HG03196 (cell line): ENCODE data around the gene MATN1.
A peak's percentile ranks its signal among the peaks of the same experiment; 100 is the strongest.

ENCODE experiments used
- ATAC-seq: cut with Tn5 transposase; IDR thresholded peaks from one replicate; pipeline ENCODE4 v1.9.1; 2021; ENCODE audit not compliant: unreplicated experiment

Gene MATN1

DNA sequence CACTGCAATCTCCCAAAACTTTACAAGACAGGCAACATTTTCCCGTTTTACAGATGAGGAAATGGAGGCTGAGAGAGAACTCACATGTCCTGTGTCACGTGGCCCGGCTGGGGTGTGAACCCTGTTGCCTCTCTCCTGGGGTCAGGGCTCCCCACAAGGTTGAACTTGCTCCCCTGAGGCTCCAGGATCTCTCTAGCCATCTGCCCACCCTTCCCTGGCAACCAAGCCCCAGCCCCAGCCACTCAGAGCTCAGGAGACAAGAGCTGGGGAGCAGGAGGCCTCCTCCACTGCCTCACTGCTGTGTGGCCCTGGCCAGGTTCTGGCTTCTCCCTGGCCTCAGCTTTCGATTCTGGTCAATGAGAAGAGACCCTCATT, 22.4 kb upstream of the MATN1 start:
- no peak for ATAC-seq

DNA sequence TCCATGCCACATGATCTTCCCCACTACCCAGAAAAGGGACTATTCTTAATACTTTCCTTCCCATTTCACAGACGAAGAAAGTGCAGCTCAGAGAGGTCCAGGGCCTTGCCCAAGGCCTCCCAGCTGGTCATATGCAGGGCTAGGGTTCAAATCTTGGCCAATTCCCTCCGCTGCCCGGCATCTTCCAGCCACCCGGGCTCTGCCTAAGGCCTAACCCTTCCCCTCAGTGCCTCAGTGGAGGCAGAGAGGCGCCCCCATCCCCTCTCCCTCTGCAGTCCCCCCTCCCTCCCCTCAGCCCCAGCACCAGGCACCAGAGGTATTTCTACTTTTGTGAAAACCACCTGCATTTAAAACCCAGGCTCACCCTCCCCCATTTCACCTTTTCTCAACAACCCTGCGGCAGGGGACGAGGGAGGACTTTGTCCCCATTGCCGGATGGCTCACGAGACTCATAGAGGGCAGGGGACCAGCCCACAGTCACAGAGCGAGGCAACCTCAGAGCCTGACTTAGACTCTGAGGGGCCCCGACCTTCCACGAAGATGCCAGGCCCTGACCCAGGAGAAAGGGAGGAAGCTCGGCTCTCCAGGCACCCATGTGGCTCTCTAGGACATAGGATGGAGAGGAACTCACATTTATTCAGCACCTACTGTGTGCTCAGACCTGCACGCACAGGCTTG, 21.9 kb upstream of the MATN1 start:
- no peak for ATAC-seq

DNA sequence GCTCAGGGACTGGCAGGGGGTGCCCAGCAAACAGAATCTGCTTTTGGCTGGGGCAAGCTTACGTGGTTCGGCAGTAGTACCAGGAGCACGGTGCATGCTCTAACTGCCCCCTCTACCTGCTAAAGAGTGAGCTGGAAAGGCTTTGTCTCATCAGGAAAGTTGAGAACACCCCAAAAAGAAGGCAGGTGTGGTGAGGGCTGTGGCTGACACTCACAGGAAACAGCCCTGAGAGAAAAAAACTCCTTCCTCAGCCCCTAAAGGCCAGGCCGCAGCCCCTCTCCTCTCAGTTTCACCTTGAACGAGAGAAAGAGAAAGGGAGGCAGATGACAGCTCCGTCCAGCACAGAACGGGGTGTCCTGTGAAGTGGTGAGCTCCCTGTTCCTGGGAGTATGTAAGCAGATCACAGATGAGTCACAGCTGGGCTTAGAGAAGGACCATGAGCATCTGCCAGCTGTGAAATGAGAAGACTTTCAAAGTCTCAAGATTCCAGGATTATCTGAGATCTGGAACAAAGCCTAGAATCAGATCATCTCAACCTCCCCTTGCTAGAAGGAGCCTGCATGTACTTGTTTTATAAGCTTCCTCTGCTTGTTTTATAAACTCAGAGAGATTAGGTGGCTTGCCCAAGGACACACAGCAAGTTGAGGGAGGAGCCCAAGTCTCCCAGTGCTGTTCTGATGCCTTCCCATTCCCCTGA, 20.8 kb upstream of the MATN1 start:
- peak; percentile 25 for ATAC-seq

DNA sequence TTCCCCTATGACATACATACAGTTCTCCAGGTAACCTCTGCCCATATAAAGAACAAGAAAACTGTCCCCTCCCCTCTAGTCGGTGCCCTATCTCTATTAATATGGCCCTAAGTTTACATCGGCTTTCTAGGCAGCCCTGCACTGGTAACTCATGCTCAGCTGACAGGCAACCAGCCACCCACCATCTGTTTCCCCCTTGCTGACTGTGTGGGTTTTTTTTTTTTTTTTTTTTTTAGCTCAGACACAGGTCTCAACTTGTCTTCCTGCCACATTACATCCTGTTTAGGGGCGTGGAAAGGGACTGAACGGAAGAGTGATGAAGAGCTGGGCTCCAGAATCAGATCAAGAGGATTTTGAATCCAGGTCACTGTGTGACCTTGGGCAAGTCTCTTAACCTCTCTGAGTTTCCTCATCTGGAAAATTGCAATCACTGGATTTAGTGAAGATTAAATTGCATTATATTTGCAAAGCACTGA, 20.2 kb upstream of the MATN1 start:
- ATAC-seq = no peak

DNA sequence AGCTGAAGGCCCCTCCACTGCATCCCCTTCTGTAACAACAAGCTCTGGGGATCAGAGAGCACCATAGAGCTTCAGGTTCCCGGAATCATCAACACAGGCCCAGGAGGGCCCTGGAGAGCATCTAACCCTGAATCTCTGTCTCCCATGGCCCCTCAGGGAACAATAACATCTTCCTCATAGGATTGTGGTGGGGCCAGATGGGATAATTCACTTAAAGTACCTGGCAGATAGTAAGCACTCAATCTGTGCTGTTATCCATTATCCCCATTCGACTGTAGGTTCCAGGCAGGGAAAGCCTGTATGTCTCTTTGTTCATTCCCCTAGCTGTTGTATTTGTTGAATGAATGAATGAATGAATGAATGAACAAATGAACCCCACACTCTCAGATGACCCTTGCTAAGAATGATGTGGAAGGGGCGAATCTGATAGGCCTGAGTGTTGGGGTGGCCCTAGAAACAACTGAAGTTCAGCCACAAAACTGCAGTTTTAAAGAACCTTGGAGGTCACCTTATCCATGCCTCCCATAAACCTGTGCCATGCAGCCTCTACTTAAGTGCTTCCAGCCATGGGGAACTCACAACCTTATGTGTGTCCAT, 19.7 kb upstream of the MATN1 start:
- ATAC-seq = no peak

DNA sequence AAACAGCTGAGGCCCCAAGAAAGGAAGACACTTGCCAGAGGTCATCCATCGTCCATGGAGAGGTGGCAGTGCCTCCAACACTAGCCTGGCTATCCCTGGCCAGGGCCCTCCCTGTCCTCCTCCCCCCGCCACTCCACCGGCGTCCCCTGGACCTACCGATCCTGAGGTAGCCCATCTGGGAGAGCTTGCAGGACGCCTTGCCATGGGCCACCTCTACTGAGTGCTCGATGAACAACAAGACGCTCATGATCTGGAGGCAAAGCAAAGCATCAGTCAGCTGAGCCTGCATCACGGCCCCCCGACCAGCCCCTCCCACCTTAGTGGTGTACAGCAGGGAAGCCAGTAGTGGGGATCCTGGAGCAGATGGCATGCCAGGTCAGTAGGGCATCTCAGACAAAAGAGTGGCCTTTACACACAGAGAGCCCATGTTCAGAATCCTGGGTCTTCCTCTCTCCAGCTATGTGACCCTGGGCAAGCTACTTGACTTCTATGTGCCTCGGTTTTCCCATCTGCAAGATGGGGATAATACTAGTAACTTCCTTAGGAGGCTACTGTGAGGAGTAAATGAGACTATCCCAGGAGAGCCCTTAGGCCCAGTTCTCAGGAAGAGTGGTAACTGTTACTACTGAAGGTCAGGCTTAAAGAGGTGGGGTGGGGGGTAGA, 19.0 kb upstream of the MATN1 start:
- no peak for ATAC-seq

DNA sequence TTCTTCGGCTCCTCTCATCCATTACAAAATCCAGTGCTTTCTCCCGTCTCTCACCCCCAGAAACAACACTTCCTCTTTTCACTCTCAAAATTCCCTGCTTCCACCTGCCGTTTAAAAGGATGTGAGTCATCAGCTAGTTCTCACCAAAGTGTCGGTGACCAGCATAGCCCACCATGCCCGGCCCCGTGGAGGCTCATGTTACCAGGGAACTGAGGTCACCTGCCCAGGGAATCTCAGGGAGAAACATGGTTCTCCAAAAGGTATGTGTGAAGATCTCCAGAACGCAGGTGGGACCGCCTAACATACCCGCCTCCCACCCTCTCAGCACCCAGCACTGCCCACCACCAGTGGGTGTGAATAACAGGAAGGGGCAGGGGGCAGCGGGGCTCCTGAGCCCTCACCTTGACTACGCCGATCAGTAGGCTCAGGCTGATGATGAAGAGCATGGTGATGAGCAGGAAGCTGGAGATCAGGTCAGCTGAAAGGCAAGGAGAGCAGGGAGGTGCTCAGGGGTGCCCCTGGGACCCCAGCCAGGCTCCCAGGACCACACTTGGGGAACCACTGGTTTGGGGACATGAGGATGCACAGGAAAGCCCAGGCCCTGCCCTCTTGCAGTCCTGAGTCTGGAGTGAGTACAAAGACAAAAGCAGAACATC, 18.0 kb upstream of the MATN1 start:
- ATAC-seq = no peak

DNA sequence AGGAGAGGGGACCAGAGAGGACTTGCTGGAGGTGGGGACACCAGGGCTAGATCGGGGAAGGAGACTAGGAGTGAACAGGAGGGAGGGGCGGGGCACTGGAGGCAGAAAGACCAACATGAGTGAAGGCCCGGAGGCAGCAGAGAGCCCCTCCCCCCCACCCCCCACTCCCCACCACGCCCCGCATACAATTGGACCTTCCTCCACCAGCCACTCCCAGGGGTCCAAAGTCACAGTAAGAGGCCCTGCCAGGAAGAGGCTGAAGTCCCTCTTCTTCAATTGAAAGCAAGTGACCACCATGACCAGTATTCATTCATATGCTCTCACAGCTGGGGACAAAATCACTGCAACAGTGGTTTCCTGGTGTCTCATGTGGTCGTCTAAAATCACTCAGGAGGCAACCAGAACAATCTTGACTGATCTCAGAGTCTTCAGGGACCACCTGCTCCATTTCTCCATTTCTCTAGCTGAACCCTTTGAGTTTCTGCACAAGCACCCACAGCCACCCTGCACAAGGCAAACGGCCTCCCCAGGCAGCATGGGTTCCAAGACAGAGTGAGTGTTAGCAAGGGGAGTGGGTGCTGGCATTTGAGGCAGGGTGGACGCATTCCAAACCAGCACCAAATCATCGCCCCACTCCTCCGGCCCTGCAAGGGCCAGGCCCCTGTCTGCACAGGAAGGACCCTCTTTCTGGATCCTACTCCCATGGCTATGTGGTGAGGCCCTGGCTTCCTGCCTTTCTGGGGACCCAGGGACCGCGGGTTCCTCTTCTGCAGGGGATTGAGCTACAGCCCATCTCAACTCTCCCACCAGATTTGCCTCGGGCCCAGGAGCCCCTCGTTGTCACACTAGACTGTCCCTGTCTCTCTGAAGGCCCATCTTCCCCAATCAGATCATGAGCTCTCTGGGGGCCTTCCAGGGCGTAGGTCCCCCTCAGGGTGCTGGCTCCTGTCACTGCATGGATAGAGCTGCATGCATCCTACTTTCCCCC, 17.2 kb upstream of the MATN1 start:
- no peak for ATAC-seq

DNA sequence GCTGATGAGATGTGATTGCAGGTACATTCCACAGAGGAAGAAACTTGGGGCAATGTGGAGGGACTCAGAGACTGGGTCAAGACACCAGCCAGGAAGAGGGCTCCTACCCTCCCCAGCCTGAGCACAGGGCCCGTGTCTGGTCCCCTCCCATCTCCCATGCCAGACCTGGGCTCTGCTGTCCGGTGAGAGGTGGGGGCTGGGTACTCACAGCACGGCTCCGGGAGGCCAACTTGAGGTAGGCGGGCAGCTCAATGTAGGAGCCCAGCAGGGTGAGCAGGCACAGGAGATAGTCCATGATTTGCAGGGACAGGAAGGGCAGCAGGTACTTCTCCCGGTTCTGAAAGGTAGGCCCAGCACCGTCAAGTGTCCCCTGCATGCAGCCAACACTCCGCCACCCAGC, 16.2 kb upstream of the MATN1 start:
- no peak for ATAC-seq

DNA sequence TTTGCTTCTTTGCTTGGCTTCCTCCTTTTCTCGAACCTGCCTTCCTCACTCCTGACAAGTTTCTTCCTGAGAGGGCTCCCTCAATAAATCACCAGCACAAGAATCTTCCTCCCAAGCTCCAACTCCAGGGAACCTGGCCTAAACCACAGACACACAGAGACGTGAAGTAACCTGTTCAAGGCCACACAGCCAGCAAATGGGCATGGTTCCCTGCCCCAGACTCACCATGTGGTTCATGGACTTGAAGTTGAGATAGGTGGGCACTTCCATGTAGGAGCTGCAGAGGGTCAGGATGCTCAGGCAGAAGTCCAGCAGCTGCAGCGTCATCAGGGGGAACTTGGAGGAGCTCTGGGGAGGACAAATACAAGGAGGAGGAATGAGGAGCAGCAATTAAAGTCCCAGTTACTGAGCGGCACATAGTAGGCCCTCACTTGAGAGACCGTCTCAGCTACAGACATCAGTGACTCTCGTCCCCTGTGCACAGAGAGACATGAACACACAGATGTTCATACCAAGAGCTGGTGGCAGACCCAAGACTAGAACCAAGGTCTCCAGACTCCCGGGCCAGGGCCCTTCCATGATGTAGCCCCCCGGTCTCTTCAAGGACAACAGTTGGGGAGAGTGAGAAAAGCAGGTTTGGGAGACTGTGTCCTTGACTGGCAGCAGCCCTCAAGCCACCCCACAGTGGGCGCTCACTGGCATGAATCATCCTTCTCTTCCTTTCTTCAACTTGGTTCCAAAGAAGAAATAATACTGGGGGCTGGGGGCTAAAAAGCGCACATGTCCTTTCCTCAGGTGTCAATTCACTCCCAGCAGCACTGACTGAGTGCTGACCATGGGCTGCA, 15.6 kb upstream of the MATN1 start:
- no peak for ATAC-seq

DNA sequence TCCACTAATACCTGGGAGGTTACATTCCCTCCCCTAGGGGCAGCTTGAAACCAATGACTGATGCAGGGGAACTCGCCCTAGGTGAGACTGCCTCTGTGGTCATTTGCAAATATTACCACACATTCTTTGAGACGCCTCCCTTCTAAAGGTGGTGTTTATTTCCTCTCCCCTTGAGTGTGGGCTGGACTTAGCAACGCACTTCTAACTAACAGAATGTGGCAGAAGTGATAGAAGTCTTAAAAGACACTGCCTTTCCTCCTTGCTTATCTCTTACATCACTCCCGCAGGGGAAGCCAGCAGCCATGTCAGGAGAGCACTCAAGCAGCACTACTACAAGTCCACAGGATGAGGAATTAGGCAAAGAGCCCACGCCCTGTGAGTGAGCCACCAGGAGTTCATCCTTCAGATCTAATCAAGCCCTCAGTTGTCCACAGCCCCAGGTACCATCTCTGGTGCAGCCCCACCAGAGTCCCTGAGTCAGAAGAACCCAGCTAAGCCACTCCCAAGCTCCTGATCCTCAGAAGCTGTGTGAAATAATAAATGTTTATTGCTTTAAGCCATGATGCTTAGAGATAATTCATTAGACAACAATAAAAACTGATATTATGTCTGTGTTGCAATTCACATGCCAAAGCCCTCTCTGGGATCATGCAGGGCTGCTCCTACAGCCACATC, 14.8 kb upstream of the MATN1 start:
- ATAC-seq = no peak

DNA sequence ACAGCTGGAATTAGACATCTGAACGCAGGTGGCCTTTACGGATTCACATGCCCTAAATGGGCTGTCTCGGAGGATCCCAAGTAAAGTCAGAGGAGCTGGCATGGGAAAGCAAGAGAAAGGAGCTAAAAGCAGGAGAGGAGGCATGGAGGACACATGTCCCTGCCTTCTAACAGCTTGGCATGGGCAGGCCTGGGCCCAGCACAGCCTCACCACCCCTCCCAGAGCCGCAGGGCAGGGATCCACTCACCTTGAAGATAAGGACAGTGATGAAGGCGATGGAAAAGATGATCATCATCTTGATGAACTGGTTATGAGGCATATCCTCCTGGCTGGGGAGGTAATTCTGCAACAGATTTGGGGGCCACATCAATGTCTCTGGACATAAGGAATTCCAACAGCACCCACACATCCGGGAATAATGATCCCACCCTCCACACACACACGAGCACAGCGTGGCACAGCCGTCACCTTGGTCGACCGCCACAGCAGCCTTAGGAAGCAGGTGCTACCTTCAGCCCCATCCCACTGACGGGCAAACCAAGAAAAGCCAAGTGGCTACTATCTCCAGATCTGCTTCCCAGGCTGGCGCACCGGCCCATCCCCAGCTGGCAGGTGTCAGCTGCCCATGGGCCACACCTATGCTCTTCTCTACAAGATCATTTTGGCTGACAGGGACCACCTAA, 14.1 kb upstream of the MATN1 start:
- no peak for ATAC-seq

DNA sequence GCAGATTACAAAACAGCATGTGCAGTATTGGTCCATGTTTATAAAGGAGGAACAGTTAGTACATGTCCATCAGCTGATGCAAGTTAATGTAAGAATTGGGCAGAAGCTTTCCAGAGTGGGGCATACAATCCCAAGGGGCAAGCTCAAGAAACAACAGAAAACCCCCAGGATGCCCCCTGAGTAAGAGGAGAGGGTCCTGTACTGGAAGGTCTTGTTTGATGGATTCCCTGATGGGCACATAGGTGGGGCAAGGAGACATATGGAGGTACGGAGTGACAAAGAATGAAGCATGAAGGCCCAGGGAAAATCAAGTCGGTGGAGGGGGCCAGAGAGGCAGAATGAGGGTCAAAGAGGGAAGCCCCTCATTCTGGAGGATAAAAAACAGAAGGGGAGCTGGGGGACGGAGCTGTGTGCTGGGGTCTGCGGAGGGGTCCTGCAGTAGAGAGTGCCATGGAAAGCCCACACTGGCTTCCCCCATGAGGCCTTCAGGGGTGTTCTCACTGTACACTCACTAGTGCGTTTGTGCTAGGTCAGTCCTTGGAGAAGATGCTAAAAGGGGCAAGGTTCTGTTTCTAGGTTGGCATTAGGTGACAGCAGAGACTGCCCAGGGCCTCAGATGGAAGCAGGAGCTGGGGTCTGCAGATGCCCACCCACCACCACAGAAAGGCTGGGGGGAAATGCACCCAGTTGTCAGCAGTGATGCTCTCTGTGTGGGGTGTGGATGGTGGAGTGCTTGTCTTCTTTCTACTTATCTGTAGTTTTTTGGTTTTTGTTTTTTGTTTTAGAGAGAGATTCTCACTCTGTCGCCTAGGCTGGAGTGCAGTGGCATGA, 12.5 kb upstream of the MATN1 start:
- ATAC-seq = no peak

DNA sequence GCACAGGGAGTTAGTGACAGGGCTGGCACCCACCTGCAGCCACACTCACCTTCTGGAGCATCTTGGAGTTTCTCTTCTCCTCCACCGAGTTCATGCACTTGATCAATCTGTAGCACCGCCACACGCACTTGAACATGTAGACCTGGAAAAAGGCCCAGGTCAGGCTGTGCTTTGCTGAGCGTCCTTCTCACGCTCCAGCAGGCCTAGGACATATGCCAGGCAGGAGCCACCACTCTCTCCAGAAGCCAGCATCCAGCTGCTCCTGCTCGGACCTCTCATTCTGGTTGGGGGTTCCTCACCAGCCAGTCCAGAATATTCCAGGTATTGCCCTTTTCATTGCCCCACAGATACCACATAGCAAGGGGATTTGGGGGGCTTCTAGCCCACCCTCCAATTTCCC, 11.7 kb upstream of the MATN1 start:
- ATAC-seq = no peak

DNA sequence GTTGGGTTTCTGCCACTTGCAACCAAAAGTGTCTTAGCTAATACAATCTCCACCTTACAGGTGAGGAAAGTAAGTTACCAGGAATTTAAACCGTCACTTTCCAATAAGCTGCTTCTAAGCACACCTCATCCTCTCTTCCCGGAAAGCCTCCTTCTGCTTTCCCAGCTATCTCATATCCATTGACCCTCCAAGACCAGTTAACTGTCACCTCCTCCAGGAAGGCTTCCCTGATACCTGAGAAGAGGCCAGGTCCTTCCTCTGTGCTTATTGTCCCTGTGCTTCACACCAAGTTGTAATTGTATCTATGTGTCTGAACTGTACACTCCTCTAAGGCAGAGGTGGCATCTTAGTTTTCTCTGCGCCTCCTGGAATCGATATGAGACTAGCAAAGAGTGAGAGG, 11.2 kb upstream of the MATN1 start:
- ATAC-seq = no peak

DNA sequence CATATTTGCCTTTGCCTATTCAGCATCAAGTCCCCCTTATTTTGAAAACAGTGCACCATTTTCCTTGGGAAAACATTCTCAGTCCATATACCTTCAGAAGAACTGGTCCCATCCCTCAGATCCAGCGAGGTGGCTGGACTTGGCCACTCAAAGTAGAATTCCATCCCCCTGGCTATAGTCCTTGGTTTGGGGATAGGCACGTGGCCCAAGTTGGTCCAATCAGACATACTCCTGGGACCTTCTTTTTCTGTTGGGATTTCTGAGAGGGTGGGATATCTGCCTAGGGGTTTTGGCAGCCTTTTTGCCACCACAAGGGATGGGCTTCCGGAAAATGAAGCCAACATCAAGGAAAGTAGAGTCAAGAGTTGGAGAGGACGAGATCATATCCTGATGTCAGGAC, 10.7 kb upstream of the MATN1 start:
- no peak for ATAC-seq

DNA sequence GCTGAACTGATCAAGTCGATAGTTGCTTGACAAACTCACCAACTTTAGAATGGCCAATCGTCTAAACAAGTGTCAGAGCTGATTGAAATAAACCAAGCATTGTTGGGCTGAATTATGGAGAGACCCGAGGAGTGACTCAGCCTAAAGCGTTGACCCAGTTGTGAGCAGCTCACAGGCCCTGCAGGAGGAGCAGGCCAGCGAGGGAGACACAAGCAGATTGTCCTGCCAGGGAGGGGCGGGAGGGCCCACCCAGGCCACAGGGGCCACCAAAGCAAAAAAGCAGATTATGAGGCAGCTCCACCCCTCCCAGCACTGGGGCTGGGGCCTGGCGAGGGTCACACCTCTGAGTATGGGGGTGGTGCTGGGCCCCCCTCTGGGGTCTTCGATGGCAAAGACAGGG, 10.1 kb upstream of the MATN1 start:
- no peak for ATAC-seq
